HCT116 (cell line): ENCODE data around the gene UMPS.

Experiments used
- EGR1 ChIP-seq: IDR thresholded peaks from 2 replicates; pipeline ENCODE4 v1.6.1; 2012; ENCODE audit warnings: low read depth
- EZH2phosphoT487 ChIP-seq: fragments of 200-600 bp; IDR thresholded peaks from 2 replicates; pipeline ENCODE4 v1.6.1; 2018; ENCODE audit warnings: antibody characterized with exemption, borderline replicate concordance
- JUND ChIP-seq: IDR thresholded peaks from 2 replicates; pipeline ENCODE4 v1.6.1; 2012
- POLR2A ChIP-seq: IDR thresholded peaks from 2 replicates; pipeline ENCODE4 v1.7.0; 2011; ENCODE audit warnings: borderline replicate concordance; ENCODE audit not compliant: insufficient read depth, insufficient read length; ENCODE audit errors: extremely low read depth
- POLR2AphosphoS5 ChIP-seq: IDR thresholded peaks from 2 replicates; pipeline ENCODE4 v1.6.1; 2011; ENCODE audit warnings: mild to moderate bottlenecking, low read depth, low read length, moderate library complexity
- RAD21 ChIP-seq: IDR thresholded peaks from 2 replicates; pipeline ENCODE4 v1.6.1; 2012; ENCODE audit warnings: low read depth, mild to moderate bottlenecking
- TCF7L2 ChIP-seq: IDR thresholded peaks from 2 replicates; pipeline ENCODE4 v1.7.0; 2011; ENCODE audit warnings: borderline replicate concordance, inconsistent platforms; ENCODE audit not compliant: insufficient read depth, insufficient read length; ENCODE audit errors: extremely low read depth
- YY1 ChIP-seq: IDR thresholded peaks from 2 replicates; pipeline ENCODE4 v1.6.1; 2011; ENCODE audit warnings: low read length, low read depth, moderate library complexity, mild to moderate bottlenecking; ENCODE audit not compliant: insufficient replicate concordance; ENCODE audit errors: extremely low read depth
- ZNF274 ChIP-seq: fragments of 200-500 bp; sonication (Bioruptor generic); IDR thresholded peaks from 2 replicates; pipeline ENCODE4 v1.6.1; 2014; ENCODE audit warnings: mild to moderate bottlenecking, low read depth, low read length, inconsistent platforms
- TF ChIP-seq, protein P1 (sequence below), 3 experiments: fragments of 200-600 bp in 1 of 3; sonication (generic) in 1 of 3; IDR thresholded peaks in 2 of 3; conservative IDR thresholded peaks in 1 of 3; 2 replicates each; pipeline ENCODE4 v1.5.1; 2012 to 2017; ENCODE audit warnings: low read depth in 2 of 3, low read length in 2 of 3, antibody characterized with exemption in 1 of 3, borderline replicate concordance in 1 of 3, control low read depth in 1 of 3, mild to moderate bottlenecking in 1 of 3, mixed read lengths in 1 of 3, mixed run types in 1 of 3, moderate library complexity in 1 of 3; ENCODE audit not compliant: insufficient read depth in 1 of 3
- TF ChIP-seq, protein P2 (sequence below): IDR thresholded peaks from 2 replicates; pipeline ENCODE4 v1.6.1; 2012
- TF ChIP-seq, protein P3 (sequence below): IDR thresholded peaks from 2 replicates; pipeline ENCODE4 v1.6.1; 2012; ENCODE audit warnings: low read depth

DNA sequence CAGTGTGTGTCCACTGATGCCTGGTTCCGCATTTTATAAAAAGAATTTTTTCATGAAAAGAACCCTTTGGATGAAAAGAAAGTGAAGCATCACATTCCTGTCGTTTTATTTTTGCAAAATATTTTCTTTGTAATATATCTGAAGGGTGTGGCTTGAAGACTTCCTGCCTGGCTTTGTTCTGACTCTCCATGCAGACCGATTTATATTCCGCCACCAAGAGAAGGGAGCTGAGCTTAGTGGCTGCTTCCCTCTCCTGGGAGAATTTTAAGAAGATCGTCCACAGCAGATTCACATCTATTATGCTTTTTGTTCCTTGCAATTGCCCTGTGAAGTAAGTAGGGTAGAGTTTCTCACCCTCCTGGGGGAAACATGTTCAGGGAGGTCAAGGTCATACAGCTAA is 45.2 kb upstream of the UMPS start:
- TF ChIP-seq, protein P1, sequence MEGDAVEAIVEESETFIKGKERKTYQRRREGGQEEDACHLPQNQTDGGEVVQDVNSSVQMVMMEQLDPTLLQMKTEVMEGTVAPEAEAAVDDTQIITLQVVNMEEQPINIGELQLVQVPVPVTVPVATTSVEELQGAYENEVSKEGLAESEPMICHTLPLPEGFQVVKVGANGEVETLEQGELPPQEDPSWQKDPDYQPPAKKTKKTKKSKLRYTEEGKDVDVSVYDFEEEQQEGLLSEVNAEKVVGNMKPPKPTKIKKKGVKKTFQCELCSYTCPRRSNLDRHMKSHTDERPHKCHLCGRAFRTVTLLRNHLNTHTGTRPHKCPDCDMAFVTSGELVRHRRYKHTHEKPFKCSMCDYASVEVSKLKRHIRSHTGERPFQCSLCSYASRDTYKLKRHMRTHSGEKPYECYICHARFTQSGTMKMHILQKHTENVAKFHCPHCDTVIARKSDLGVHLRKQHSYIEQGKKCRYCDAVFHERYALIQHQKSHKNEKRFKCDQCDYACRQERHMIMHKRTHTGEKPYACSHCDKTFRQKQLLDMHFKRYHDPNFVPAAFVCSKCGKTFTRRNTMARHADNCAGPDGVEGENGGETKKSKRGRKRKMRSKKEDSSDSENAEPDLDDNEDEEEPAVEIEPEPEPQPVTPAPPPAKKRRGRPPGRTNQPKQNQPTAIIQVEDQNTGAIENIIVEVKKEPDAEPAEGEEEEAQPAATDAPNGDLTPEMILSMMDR (IDR thresholded peaks at IDR 0.05 in 2 of 3, conservative IDR thresholded peaks at IDR 0.05 in 1 of 3; ENCODE audit: borderline replicate concordance in 1 of 3, insufficient read depth in 1 of 3, low read depth in 2 of 3, low read length in 2 of 3): no peak
- TF ChIP-seq, protein P2, sequence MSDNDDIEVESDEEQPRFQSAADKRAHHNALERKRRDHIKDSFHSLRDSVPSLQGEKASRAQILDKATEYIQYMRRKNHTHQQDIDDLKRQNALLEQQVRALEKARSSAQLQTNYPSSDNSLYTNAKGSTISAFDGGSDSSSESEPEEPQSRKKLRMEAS: no peak
- TF ChIP-seq POLR2AphosphoS5 (no peak), EZH2phosphoT487 (no peak), EGR1 (no peak), POLR2A (no peak), RAD21 (no peak), ZNF274 (no peak), TCF7L2 (no peak), YY1 (no peak), JUND (no peak)
- TF ChIP-seq, protein P3, sequence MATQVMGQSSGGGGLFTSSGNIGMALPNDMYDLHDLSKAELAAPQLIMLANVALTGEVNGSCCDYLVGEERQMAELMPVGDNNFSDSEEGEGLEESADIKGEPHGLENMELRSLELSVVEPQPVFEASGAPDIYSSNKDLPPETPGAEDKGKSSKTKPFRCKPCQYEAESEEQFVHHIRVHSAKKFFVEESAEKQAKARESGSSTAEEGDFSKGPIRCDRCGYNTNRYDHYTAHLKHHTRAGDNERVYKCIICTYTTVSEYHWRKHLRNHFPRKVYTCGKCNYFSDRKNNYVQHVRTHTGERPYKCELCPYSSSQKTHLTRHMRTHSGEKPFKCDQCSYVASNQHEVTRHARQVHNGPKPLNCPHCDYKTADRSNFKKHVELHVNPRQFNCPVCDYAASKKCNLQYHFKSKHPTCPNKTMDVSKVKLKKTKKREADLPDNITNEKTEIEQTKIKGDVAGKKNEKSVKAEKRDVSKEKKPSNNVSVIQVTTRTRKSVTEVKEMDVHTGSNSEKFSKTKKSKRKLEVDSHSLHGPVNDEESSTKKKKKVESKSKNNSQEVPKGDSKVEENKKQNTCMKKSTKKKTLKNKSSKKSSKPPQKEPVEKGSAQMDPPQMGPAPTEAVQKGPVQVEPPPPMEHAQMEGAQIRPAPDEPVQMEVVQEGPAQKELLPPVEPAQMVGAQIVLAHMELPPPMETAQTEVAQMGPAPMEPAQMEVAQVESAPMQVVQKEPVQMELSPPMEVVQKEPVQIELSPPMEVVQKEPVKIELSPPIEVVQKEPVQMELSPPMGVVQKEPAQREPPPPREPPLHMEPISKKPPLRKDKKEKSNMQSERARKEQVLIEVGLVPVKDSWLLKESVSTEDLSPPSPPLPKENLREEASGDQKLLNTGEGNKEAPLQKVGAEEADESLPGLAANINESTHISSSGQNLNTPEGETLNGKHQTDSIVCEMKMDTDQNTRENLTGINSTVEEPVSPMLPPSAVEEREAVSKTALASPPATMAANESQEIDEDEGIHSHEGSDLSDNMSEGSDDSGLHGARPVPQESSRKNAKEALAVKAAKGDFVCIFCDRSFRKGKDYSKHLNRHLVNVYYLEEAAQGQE: no peak
